ENCODE measurements around the gene C10orf53. TPM values are rescaled to one million over a fixed set of nuclear protein-coding genes. Genes with fewer than 3 reads are reported as not detected.

Gene C10orf53
- total and polyA plus RNA-seq, 10 of the 15 experiments (the other 5 are each of a cell fraction or from before 2014, with no cell fraction given), result not detected

- 28% methylated on average over 12 of the region's 12 CpGs for WGBS (ENCODE audit: insufficient coverage, insufficient replicate concordance, low lambda C conversion rate, missing lambda C conversion rate)
- Histone ChIP-seq H3K36me3 (ENCODE audit: control insufficient read depth in 2 of 2, insufficient read depth in 2 of 2, low read length in 1 of 2) (no peaks in the 10 kb centered on the region), H3K27ac (ENCODE audit: control insufficient read depth, insufficient read depth) (no peak overlapping the region), H3K27me3 (replicated peaks in 1 of 2; ENCODE audit: control insufficient read depth in 2 of 2, insufficient read depth in 2 of 2, low read length in 1 of 2) (peaks cover 10 to 13% of the 10 kb centered on the region in 2 experiments; a peak in 3 of 4 replicates), H3K4me3 (no peak overlapping the region), H3K4me2 (ENCODE audit: control insufficient read depth, insufficient read depth) (no peak overlapping the region), H3K4me1 (ENCODE audit: control insufficient read depth, insufficient read depth, low read length) (no peaks in the 10 kb centered on the region), H3K79me2 (ENCODE audit: control insufficient read depth, insufficient read depth, low read length) (no peaks in the 10 kb centered on the region), H4K20me1 (ENCODE audit: control insufficient read depth, insufficient read depth) (no peaks in the 10 kb centered on the region), H3K9me3 (replicated peaks; ENCODE audit: control insufficient read depth, insufficient read depth, low read length) (no peaks in the 10 kb centered on the region; the same call in 2 of the 3 replicates), H2AFZ (ENCODE audit: control insufficient read depth, low read depth, low read length) (no peak overlapping the region), H3K9ac (ENCODE audit: control insufficient read depth, insufficient read depth, low read length) (no peak overlapping the region)
- POLR2A ChIA-PET, result no interaction called here
- DNase-seq (ENCODE audit: low read depth, low spot score) (no peak), ATAC-seq (no peak), FAIRE-seq (no peak)
- TF ChIP-seq ZSCAN29 (IDR thresholded peaks at IDR 0.05) (no peak), IRF3 (IDR thresholded peaks at IDR 0.05) (no peak), NFIC (IDR thresholded peaks at IDR 0.05; ENCODE audit: low read depth, low read length) (no peak), ZZZ3 (IDR thresholded peaks at IDR 0.05; ENCODE audit: control insufficient read depth, insufficient read length, low read depth) (no peak), IRF5 (IDR thresholded peaks at IDR 0.05; ENCODE audit: borderline replicate concordance) (no peak), ZNF274 (IDR thresholded peaks at IDR 0.05; ENCODE audit: insufficient read depth, insufficient read length) (no peak), NR2F1 (conservative IDR thresholded peaks at IDR 0.05) (no peak), NFYA (IDR thresholded peaks at IDR 0.05; ENCODE audit: borderline replicate concordance, low read depth, low read length) (no peak), ZNF217 (IDR thresholded peaks at IDR 0.05) (no peak), SREBF2 (IDR thresholded peaks at IDR 0.05; ENCODE audit: low read length) (no peak)
- CTCF ChIA-PET, result no interaction called here
- intact Hi-C loops (cut with micrococcal nuclease; ENCODE audit: unreplicated experiment) (no loop called here), in situ Hi-C loops (cut with MboI) (no loop called here)
- RAD21 ChIA-PET (ENCODE audit: unreplicated experiment), result no interaction called here
- SMC1A ChIA-PET (ENCODE audit: uncharacterized antibody, unreplicated experiment), result no interaction called here
- no TSS peak for BruUV-seq (replicated peaks)
Observed at GRCh38 chr10:49689882-49690510, 10.5 kb downstream of the C10orf53 start.

Measured in GM12878 (cell line).